Measurements from ENCODE around the gene RAPSN. TPM values are rescaled to one million over a fixed set of nuclear protein-coding genes. Genes with fewer than 3 reads are reported as not detected.

The RAPSN gene
- total and polyA plus RNA-seq, 2 of the 8 experiments (the other 6 are each of a cell fraction or from before 2014, with no cell fraction given): 0.06 to 0.34 TPM

- peak overlapping the region; percentile 11; the same call in 1 of the 2 replicates for H3K27ac ChIP-seq (ENCODE audit: low read depth, low read length)
- H3K4me2 ChIP-seq (ENCODE audit: insufficient read depth in 1 of 2, low read depth in 2 of 2, low read length in 2 of 2): peak overlapping the region; percentile 76 to 81
- H2BK5ac ChIP-seq (ENCODE audit: low read depth, low read length): no peak overlapping the region
- TF ChIP-seq PHF8 (conservative IDR thresholded peaks at IDR 0.05; ENCODE audit: low read depth, low read length) (peak; percentile 62), RNF2 (IDR thresholded peaks at IDR 0.05; ENCODE audit: borderline replicate concordance, low read depth, low read length, missing control alignments, poor library complexity, severe bottlenecking) (no peak), TAF1 (IDR thresholded peaks at IDR 0.05; ENCODE audit: low read depth, low read length) (no peak), TEAD4 (IDR thresholded peaks at IDR 0.05; ENCODE audit: low read depth, low read length) (no peak)
- H3K56ac ChIP-seq (replicated peaks; ENCODE audit: insufficient read length, low read depth, low read length): peak overlapping the region; percentile 90
- H2BK120ac ChIP-seq (replicated peaks; ENCODE audit: low read depth, low read length): no peak overlapping the region
- no peak overlapping the region for H2BK15ac ChIP-seq (ENCODE audit: low read length)
- WGBS, 2 experiments (ENCODE audit: extremely low coverage in 1 of 2, insufficient coverage in 1 of 2, insufficient read length in 1 of 2, insufficient replicate concordance in 2 of 2, low coverage in 1 of 2, low lambda C conversion rate in 2 of 2, missing lambda C conversion rate in 1 of 2): 39% methylated on average over 17 of the region's 50 CpGs; no CpG with 5 or more reads in 1 of the 2 experiments
- H3K23ac ChIP-seq (ENCODE audit: insufficient read length): peak overlapping the region; percentile 62
- H3K18ac ChIP-seq (ENCODE audit: extremely low read depth, low read length): no peak overlapping the region; the same call in 1 of the 2 replicates
- peaks cover 5 to 13% (median 9%) of the 10 kb centered on the region in 4 experiments for H3K4me1 ChIP-seq (replicated peaks in 1 of 4; ENCODE audit: control insufficient read depth in 3 of 4, insufficient read depth in 4 of 4, low read length in 3 of 4)
- H3K14ac ChIP-seq (ENCODE audit: insufficient read length): peak overlapping the region; percentile 10
- no peak for FAIRE-seq
- H2BK12ac ChIP-seq (ENCODE audit: low read depth, low read length): 0 out of 2 replicates have a peak overlapping the region, but pooled peaks have one; percentile 1
- no peaks in the 10 kb centered on the region for H3K27me3 ChIP-seq (replicated peaks in 1 of 4; ENCODE audit: control insufficient read depth in 3 of 4, extremely low read depth in 1 of 4, insufficient read depth in 3 of 4, low read length in 3 of 4)
- H3K4ac ChIP-seq (replicated peaks; ENCODE audit: insufficient read length, low read depth, low read length): peak overlapping the region; percentile 94
- peaks cover 0 to 2% of the 10 kb centered on the region in 2 experiments for H4K20me1 ChIP-seq (replicated peaks in 1 of 2; ENCODE audit: control insufficient read depth in 1 of 2, insufficient read depth in 2 of 2, low read length in 2 of 2)
- H3K9me3 ChIP-seq (ENCODE audit: insufficient read depth in 2 of 2, low read depth in 1 of 2, low read length in 1 of 2): no peaks in the 10 kb centered on the region
- peak overlapping the region; percentile 2; the same call in 1 of the 2 replicates for H2AFZ ChIP-seq (ENCODE audit: low read length)
- ChIA-PET CTCF (ENCODE audit: partially characterized antibody) (interaction anchor here (0.6 to 6.2 kb wide), 8 partner anchors 16 to 149 kb away, joined by 3 to 59 read pairs (median 4); partner anchors contain the start of gene PSMC3), POLR2A (ENCODE audit: partially characterized antibody) (interaction anchor here (0.7 to 12.8 kb wide), 7 partner anchors 9 to 32 kb away, joined by 3 to 140 read pairs (median 5); partner anchors contain the start of gene PSMC3)
- H4K91ac ChIP-seq (replicated peaks; ENCODE audit: insufficient read length, low read length): peak overlapping the region; percentile 91
- peak overlapping the region in 3 of 4 experiments; percentile 61 to 71 (median 68); a peak in 6 of 7 replicates for H3K9ac ChIP-seq (replicated peaks in 1 of 4; ENCODE audit: extremely low read depth in 1 of 4, low read depth in 3 of 4, low read length in 3 of 4)
- peaks cover 0 to 2% (median 0%) of the 10 kb centered on the region in 4 experiments; a peak in 2 of 8 replicates for H3K36me3 ChIP-seq (ENCODE audit: control insufficient read depth in 2 of 4, insufficient read depth in 4 of 4, low read length in 3 of 4)
- no peak overlapping the region for H2BK20ac ChIP-seq (ENCODE audit: low read length)
- H3K4me3 ChIP-seq (ENCODE audit: extremely low read depth in 1 of 4, insufficient read depth in 2 of 4, low read depth in 3 of 4, low read length in 4 of 4): peak overlapping the region; percentile 56 to 77 (median 70)
- no peak for DNase-seq (ENCODE audit: low read depth in 1 of 2, low spot score in 2 of 2)
- no peaks in the 10 kb centered on the region for H3K79me1 ChIP-seq (ENCODE audit: low read depth, low read length)
- H4K8ac ChIP-seq (ENCODE audit: extremely low read depth, insufficient read depth, low read length): peak overlapping the region; percentile 87
- no peak overlapping the region for H2AK5ac ChIP-seq (ENCODE audit: low read depth, low read length)
- H3K79me2 ChIP-seq (ENCODE audit: control insufficient read depth in 1 of 2, insufficient read depth in 2 of 2, low read length in 2 of 2): no peaks in the 10 kb centered on the region; a peak in 1 of 4 replicates
- peak overlapping the region; percentile 93 for H4K5ac ChIP-seq (ENCODE audit: insufficient read length, low read depth, low read length)
- H3K23me2 ChIP-seq (ENCODE audit: low read depth, low read length): peaks cover 11% of the 10 kb centered on the region
These were observed 40.1 kb downstream of the RAPSN start for GRCh38 chr11:47408598-47409439.
